WTC11 (cell line): ENCODE data around the gene ZNF367. TPM values are rescaled to one million over a fixed set of nuclear protein-coding genes. Genes with fewer than 3 reads are reported as not detected.
A peak's percentile ranks its signal among the peaks of the same experiment; 100 is the strongest.

Experiments
- ATAC-seq: fragments of 200-7000 bp; cut with Tn5 transposase; 2 replicates; pipeline ENCODE4 v1.10.0; 2021; ENCODE audit warnings: mild to moderate bottlenecking, moderate library complexity
- CTCF ChIA-PET: fragments of 300-600 bp; sonication (Branson Sonifier 250); formaldehyde crosslinking; loops from one replicate; lab custom pipeline; 2021; ENCODE audit warnings: antibody characterized with exemption; lab: Charles Lee
- POLR2A ChIA-PET: fragments of 350-600 bp; sonication (Branson Sonifier 250); formaldehyde crosslinking; loops from one replicate; lab custom pipeline; 2021; ENCODE audit warnings: antibody characterized with exemption; lab: Charles Lee
- DNase-seq: peaks from one replicate; pipeline ENCODE4 v3.0.0; 2021; ENCODE audit warnings: low spot score
- H3K27ac Mint-ChIP-seq: 2 replicates; pipeline ENCODE4 v1.8.0; 2021; ENCODE audit warnings: mixed read lengths
- H3K27me3 Mint-ChIP-seq: 2 replicates; pipeline ENCODE4 v1.8.0; 2021; ENCODE audit warnings: low read depth, mild to moderate bottlenecking, moderate library complexity, mixed read lengths
- H3K36me3 Mint-ChIP-seq: 2 replicates; pipeline ENCODE4 v1.8.0; 2021; ENCODE audit warnings: mixed read lengths
- H3K4me1 Mint-ChIP-seq: 2 replicates; pipeline ENCODE4 v1.8.0; 2022; ENCODE audit warnings: mixed read lengths
- H3K4me3 Mint-ChIP-seq: 2 replicates; pipeline ENCODE4 v1.8.0; 2021; ENCODE audit warnings: mild to moderate bottlenecking, moderate library complexity, mixed read lengths
- H3K9me3 Mint-ChIP-seq: 2 replicates; pipeline ENCODE4 v1.8.0; 2021; ENCODE audit warnings: mixed read lengths
- ARID4B ChIP-seq: sonication (generic); formaldehyde crosslinking; IDR thresholded peaks from 2 replicates; pipeline ENCODE4 v1.8.0; 2023; ENCODE audit warnings: missing genetic modification reagents, mild to moderate bottlenecking, borderline replicate concordance
- ATF1 ChIP-seq: sonication (generic); formaldehyde crosslinking; IDR thresholded peaks from 2 replicates; pipeline ENCODE4 v1.8.1; 2023; ENCODE audit warnings: mild to moderate bottlenecking, moderate library complexity, missing genetic modification reagents
- ATF3 ChIP-seq: sonication (generic); formaldehyde crosslinking; conservative IDR thresholded peaks from 2 replicates; pipeline ENCODE4 v1.8.1; 2022; ENCODE audit warnings: mild to moderate bottlenecking, missing genetic modification reagents
- E2F4 ChIP-seq: sonication (generic); formaldehyde crosslinking; IDR thresholded peaks from 2 replicates; pipeline ENCODE4 v1.8.1; 2022; ENCODE audit warnings: low read depth, mild to moderate bottlenecking, moderate library complexity, missing genetic modification reagents, borderline replicate concordance
- ERG ChIP-seq: fragments of 250-450 bp; sonication (Bioruptor Pico); IDR thresholded peaks from 2 replicates; pipeline ENCODE4 v1.8.0; 2021; ENCODE audit warnings: mild to moderate bottlenecking
- ESRRA ChIP-seq: sonication (generic); formaldehyde crosslinking; IDR thresholded peaks from 2 replicates; pipeline ENCODE4 v1.8.1; 2022; ENCODE audit warnings: mild to moderate bottlenecking, missing genetic modification reagents, borderline replicate concordance
- GTF2I ChIP-seq: fragments of 250-450 bp; sonication (Bioruptor Pico); conservative IDR thresholded peaks from 2 replicates; pipeline ENCODE4 v1.4.0; 2021; ENCODE audit warnings: mild to moderate bottlenecking
- HMGA2 ChIP-seq: fragments of 250-450 bp; sonication (Bioruptor Pico); IDR thresholded peaks from 2 replicates; pipeline ENCODE4 v1.4.0; 2021; ENCODE audit warnings: mild to moderate bottlenecking, moderate library complexity
- NFATC4 ChIP-seq: fragments of 250-450 bp; sonication (Bioruptor Pico); IDR thresholded peaks from 2 replicates; pipeline ENCODE4 v1.9.0; 2021; ENCODE audit warnings: mild to moderate bottlenecking
- TEAD4 ChIP-seq: sonication (generic); formaldehyde crosslinking; IDR thresholded peaks from 2 replicates; pipeline ENCODE4 v1.8.0; 2022; ENCODE audit warnings: mild to moderate bottlenecking, missing genetic modification reagents
- ZNF232 ChIP-seq: sonication (generic); formaldehyde crosslinking; IDR thresholded peaks from 2 replicates; pipeline ENCODE4 v1.8.0; 2022; ENCODE audit warnings: mild to moderate bottlenecking, missing genetic modification reagents
- ZNF317 ChIP-seq: sonication (generic); formaldehyde crosslinking; IDR thresholded peaks from 2 replicates; pipeline ENCODE4 v1.8.1; 2023; ENCODE audit warnings: low read depth, mild to moderate bottlenecking, moderate library complexity, missing genetic modification reagents, borderline replicate concordance
- ZNF416 ChIP-seq: fragments of 250-450 bp; sonication (Bioruptor Pico); IDR thresholded peaks from 2 replicates; pipeline ENCODE4 v1.9.0; 2021; ENCODE audit warnings: mild to moderate bottlenecking, inconsistent platforms
- total RNA-seq: library from RNA; stranded (reverse); gene quantifications from 3 replicates; pipeline ENCODE4 v1.2.3, GENCODE V29; 2021
- TF ChIP-seq, protein P1 (sequence below): sonication (generic); formaldehyde crosslinking; IDR thresholded peaks from 2 replicates; pipeline ENCODE4 v1.8.1; 2023; ENCODE audit warnings: mild to moderate bottlenecking, missing genetic modification reagents, borderline replicate concordance

Gene ZNF367
- total RNA-seq, 1 experiment from 2014 or later = 7.4 TPM

- ATAC-seq (no peak), DNase-seq (no peak)
- TF ChIP-seq ERG (CRISPR knock-in tag) (no peak), NFATC4 (no peak), HMGA2 (no peak), ZNF232 (CRISPR knock-in tag) (no peak), ATF1 (CRISPR knock-in tag) (no peak), ZNF317 (no peak), TEAD4 (CRISPR knock-in tag) (no peak), ATF3 (CRISPR knock-in tag) (no peak), ESRRA (CRISPR knock-in tag) (no peak), GTF2I (CRISPR knock-in tag) (no peak), ARID4B (CRISPR knock-in tag) (no peak)
- TF ChIP-seq, protein P1, sequence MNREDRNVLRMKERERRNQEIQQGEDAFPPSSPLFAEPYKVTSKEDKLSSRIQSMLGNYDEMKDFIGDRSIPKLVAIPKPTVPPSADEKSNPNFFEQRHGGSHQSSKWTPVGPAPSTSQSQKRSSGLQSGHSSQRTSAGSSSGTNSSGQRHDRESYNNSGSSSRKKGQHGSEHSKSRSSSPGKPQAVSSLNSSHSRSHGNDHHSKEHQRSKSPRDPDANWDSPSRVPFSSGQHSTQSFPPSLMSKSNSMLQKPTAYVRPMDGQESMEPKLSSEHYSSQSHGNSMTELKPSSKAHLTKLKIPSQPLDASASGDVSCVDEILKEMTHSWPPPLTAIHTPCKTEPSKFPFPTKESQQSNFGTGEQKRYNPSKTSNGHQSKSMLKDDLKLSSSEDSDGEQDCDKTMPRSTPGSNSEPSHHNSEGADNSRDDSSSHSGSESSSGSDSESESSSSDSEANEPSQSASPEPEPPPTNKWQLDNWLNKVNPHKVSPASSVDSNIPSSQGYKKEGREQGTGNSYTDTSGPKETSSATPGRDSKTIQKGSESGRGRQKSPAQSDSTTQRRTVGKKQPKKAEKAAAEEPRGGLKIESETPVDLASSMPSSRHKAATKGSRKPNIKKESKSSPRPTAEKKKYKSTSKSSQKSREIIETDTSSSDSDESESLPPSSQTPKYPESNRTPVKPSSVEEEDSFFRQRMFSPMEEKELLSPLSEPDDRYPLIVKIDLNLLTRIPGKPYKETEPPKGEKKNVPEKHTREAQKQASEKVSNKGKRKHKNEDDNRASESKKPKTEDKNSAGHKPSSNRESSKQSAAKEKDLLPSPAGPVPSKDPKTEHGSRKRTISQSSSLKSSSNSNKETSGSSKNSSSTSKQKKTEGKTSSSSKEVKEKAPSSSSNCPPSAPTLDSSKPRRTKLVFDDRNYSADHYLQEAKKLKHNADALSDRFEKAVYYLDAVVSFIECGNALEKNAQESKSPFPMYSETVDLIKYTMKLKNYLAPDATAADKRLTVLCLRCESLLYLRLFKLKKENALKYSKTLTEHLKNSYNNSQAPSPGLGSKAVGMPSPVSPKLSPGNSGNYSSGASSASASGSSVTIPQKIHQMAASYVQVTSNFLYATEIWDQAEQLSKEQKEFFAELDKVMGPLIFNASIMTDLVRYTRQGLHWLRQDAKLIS (CRISPR knock-in tag) = no peak
- H3K27ac Mint-ChIP-seq = no peak overlapping the region
- H3K36me3 Mint-ChIP-seq = peaks cover 9% of the 10 kb centered on the region
- no peaks in the 10 kb centered on the region for H3K27me3 Mint-ChIP-seq
- POLR2A ChIA-PET = no interaction called here
- CTCF ChIA-PET = no interaction called here
- H3K9me3 Mint-ChIP-seq = peaks cover 10% of the 10 kb centered on the region
- H3K4me3 Mint-ChIP-seq = no peak overlapping the region
- peaks cover 12% of the 10 kb centered on the region for H3K4me1 Mint-ChIP-seq
Observed at GRCh38 chr9:96350866-96351265, 67.3 kb downstream of the ZNF367 start.

DNA sequence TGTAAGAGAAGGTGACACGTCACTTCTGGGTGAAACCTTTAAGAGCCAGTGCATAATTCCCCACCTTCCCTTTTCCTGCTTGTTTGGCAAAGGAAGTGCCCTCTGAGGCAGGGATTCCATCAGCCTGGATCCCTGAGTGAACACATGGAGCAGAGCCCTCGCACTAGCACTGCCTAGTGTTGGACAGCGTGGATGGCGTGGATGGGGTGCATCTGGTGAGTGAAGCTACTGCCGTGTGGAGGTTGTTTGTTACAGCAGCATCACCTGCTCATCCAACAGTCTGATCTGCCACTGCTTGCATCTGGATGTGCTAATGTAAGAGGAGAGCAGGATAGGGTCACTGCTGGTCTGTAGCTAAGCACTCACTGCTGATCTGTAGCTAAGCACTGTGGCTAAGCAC lies 69.9 kb downstream of the ZNF367 start:
- Mint-ChIP-seq H3K27me3 (no peaks in the 10 kb centered on the region), H3K36me3 (peaks cover 9% of the 10 kb centered on the region), H3K9me3 (peaks cover 10% of the 10 kb centered on the region), H3K27ac (no peak overlapping the region), H3K4me3 (no peak overlapping the region), H3K4me1 (peaks cover 37% of the 10 kb centered on the region)
- POLR2A ChIA-PET = no interaction called here
- no peak for DNase-seq
- TF ChIP-seq E2F4 (CRISPR knock-in tag) (no peak), ZNF416 (CRISPR knock-in tag) (no peak)
- ATAC-seq = 0 out of 2 replicates have a peak, but pooled peaks have one; percentile 13
- CTCF ChIA-PET = interaction anchor here (1.6 kb wide), 1 partner anchor 21 kb away, joined by 4 read pairs; no protein-coding TSS in a partner anchor
